Activated CD8-positive, alpha-beta memory T cell treated with anti-CD3 and anti-CD28 coated beads for 1 hour (primary cell): ENCODE data around the gene SYNE1.
"Not testable (repeated sequence)": the region's sequence is repeated elsewhere in the genome, so short reads cannot be mapped to it uniquely, and the experiment has no call there.

Source experiments
- DNase-seq, 2 donors: peaks; one replicate each; pipeline ENCODE4 v3.0.0-alpha.2; 2020; ENCODE audit warnings: low read depth in 1 of 2; ENCODE audit errors: extremely low read depth in 1 of 2

The SYNE1 gene

GRCh38 chr6:152625213-152625612 is 11.9 kb downstream of the SYNE1 start:
- no peak for DNase-seq

DNA sequence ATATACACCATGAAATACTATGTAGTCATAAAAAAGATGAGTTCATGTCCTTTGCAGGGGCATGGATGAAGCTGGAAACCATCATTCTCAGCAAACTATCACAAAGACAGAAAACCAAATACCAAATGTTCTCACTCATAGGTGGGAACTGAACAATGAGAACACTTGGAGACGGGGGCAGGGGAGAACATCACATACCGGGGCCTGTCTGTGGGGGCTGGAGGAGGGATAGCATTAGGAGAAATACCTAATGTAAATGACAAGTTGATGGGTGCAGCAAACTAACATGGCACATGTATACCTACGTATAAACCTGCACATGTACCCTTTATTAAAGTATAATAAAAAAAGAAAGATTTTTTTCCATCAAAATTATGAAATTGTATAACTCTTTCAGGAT is 22.4 kb downstream of the SYNE1 start:
- not testable (repeated sequence) for DNase-seq

- no peak for DNase-seq
These were observed 28.0 kb downstream of the SYNE1 start for GRCh38 chr6:152609125-152609670.

DNA sequence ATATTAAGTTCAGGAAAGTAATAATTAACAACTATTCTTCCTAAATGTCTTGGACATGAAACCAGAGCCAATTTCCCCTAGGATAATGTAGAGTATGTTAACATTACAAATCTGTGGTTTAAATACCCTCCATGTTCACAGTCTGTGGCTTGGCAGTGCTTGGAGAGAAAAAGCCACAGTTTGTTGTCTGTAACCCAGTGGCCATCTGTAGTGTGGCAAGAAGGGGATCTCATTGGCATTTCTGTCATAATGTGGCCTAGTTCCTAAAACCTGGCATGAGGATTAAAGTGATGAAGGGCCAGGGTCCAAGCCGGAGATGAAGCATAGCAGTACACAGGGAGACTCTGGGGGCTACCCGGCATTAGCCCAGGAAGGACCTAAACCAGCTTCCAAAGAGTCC is 31.2 kb downstream of the SYNE1 start:
- no peak for DNase-seq

GRCh38 chr6:152605342-152605741 is 31.8 kb downstream of the SYNE1 start:
- no peak for DNase-seq

GRCh38 chr6:152603911-152604310 is 33.3 kb downstream of the SYNE1 start:
- DNase-seq, result no peak

DNA sequence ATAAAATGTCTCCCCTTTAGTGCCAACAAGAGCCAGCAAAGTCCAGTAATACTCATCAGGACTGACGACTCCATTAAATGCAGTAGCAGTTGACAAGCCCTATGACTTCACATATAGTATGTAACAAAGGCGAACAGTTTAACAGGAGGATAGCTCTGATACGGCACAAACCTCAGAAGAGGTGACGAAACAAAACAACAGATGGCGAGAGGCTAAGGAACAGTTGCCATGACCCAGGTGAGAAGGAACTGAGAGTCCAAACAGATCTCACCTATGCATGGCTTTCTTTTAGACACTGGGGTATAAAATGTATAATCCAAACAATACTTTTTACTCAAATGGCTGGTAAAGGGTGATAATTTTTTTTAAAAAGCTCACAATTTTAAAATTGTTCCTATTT is 37.1 kb downstream of the SYNE1 start:
- no peak for DNase-seq

- no peak for DNase-seq
These were observed 38.1 kb downstream of the SYNE1 start for GRCh38 chr6:152598901-152599537.

- DNase-seq, result no peak
These were observed 38.7 kb downstream of the SYNE1 start for GRCh38 chr6:152598421-152598820.

DNA sequence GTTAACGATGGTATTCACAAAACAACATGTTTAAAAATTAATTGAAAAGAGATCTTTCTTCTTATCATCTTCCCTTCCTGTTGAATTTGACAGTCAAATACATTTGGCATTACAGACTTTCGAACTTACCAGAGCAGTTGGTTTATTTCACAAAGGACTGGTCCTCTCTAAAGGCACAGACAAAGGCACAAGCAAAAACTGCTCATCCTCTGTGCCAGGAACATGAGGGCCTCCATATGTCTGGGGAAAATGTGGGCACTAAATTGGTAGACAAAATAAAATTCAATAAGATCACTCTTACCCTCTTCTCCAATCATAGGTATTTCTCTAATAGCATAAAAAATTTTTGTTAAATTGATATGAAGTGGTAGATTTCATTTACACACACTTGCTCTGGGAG is 40.4 kb downstream of the SYNE1 start:
- no peak for DNase-seq

- no peak for DNase-seq
These were observed 41.7 kb downstream of the SYNE1 start for GRCh38 chr6:152595499-152595898.

GRCh38 chr6:152594701-152595100 is 42.5 kb downstream of the SYNE1 start:
- no peak for DNase-seq

DNA sequence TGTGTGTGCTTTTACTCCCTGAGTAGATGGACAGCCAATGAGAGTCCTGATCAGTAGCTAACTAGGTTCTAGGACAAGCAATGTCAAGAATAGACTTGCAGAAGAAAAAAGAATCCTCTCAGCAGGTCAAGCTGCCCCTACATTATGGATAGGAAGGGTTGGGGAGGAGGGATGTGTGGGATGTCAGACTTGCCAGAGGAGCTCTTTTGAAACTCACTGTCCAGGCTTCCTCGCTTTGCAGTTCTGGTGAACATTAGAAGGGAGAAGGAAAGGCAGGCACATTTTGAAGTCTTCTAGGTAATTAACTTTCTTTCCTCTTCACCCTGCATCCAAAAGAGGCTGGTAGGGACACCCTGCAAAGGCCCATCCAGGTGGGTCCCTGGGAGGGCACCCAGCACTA is 48.7 kb downstream of the SYNE1 start:
- no peak for DNase-seq

- DNase-seq, result no peak
These were observed 49.7 kb downstream of the SYNE1 start for GRCh38 chr6:152587473-152587872.

DNA sequence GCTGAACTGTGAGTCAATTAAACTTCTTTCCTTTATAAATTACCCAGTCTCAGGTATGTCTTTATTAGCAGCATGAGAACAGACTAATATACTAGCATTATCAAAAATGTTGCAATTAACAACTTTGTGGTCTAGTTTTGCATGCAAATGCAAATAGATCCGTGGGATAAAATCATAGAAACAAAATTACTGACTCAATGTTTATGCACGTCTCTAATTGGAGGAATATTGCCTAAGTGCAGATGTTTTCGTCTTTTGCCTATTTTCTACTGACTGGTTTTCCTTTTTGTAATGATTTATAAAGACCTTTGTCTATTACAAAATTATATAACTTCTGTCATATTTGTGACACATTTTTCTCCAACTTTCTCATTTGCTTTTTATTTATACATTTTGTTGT is 51.9 kb downstream of the SYNE1 start:
- no peak for DNase-seq

DNA sequence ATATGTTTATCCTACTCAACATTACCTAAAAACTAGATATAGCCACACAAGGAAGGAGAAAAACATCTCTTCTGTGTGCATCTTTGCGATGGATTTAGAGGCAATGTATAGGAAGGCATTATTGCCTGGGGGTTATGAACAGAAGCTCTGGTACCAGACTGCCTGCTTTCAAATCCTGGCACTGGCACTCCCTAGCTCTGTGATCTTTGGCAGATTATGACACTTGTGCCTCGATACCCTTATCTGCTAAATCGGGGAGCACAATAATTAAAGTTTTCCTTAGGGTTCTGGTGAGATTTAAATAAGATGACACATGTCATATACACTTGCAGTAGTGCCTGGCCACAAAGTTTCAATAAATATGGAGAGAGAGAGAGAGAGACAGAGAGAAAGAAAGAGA is 53.3 kb downstream of the SYNE1 start:
- no peak for DNase-seq

GRCh38 chr6:152576525-152576924 is 60.6 kb downstream of the SYNE1 start:
- no peak for DNase-seq

DNA sequence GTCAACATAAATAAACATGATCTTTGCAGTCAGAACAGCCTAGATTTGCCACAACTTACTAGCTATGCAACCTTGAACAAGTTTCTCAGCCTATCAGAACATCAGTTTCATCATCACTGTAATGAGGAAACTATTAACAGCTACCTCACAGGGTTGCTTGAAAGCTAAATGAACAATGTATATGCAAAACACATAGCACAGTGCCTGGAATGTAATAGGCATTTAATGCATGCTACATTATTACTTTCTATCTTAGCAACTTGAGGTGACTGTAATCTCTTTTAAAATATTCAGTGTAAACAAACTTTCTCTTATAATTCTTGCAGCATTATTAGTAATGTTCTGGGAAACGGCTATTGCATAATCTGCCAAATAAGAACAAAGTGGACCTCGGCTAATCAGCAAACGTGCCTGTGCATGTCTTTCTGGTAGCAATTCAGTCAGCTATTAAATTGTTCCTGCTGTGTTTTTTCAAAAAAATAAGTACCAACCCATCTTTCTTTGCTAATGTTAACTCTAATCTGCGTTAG is 61.5 kb downstream of the SYNE1 start:
- DNase-seq, result no peak

DNA sequence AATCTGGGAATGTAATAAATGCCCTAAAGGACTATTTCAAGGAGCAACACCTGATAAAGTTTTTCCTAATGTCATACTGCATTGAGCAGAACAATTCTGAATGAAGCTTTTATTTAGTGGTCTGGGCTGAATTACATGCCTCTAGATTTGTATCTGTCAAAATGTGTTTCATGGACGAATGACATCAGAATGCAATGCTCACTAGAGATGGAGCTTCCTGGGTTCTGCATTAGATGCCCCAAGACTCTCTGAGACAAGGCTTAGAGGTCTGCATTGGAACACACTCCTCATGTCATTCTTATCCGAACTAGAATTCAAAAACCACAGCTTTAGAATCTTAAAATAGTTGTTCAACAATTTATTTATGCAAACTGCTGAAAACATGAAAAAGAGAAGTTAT is 62.0 kb downstream of the SYNE1 start:
- DNase-seq, result no peak

DNA sequence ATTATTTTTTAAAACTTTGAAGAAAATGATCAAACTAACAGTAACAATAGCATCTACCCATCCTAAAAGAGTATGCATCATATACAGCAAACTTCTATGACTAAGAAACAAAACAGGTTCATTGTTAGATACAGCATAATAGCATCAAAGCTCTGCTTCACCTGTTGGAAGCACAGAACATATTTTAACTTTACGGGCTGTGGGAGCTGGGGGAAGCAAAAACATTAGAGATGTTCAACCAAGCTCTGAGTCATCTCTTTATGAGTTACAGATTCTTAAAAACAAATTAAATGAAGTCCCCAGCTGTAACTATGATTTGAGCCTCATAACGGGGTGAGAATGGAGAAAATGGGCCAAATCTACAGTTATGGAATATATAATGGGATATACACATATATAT is 63.4 kb downstream of the SYNE1 start:
- no peak for DNase-seq

DNA sequence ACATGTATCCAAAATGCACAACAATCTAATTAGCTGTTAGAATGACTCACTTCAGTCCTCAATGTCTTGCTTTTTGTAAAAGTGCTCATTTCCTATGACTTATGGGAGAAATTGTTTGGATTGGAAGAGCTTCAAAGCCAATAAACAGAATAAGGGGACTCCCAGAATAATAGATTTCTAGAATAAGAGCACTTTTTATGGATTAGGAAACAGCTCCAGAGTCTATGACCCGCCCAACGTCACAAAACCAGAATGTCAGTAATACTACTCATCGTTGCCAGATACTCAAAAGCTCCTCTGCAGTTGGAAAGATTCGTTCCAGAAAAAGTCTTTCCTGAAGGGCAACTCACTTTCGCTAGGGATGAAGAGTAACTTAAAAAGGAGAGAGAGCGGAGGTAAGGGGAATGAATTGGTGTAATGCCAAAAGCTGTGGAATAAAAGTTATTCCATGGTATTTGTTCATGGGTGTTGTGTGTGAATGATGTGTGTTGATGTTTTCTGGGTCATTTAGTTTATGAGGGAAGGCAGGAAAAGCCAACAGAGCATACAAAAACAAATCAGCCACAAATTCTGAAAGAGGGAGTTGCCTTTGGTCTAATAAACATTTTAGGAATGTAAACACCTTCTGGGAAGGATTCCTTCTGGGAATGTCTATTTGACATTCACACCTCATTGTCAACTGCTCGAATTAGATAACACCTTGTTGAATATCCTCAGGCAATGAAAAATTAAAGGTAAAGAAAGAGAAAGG is 64.6 kb downstream of the SYNE1 start:
- no peak for DNase-seq

- no peak for DNase-seq
These were observed 65.2 kb downstream of the SYNE1 start for GRCh38 chr6:152571943-152572337.
